HS-27A (cell line): ENCODE data around the gene SPIN2B.
"Not testable (repeated sequence)": the region's sequence is repeated elsewhere in the genome, so short reads cannot be mapped to it uniquely, and the experiment has no call there.

ENCODE experiments used
- DNase-seq: peaks from one replicate; pipeline ENCODE4 v3.0.0-alpha.2; 2012; ENCODE audit warnings: low read depth, missing footprints

SPIN2B gene

DNA sequence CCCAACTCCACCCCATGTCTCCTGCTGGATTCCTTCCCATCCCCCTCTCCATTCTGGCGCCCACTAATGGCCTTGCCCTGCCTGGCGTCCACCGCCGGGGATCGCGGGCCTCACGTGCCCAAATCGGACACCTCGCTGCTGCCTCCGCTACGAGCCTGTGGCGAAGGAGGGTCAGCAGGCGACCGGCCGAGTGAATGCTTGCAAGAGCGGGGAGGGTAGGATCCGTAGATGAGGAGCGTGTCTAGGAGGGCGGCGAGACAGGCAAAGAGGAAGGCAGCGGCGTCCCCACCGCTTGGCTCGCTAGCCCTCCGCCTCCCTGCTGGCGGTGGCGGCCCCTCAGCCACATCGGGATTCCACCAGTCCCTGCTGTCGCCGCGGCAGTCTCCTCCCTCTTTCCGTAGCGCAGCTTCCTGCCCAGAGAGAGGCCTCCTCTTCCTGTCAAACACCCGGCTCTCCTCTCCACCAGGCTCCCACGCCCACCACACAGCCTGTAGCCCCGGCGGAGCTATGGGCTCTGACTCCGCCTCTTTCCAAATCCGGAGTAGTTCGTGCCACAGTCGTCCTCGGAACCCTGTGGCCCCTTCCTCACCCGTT, at the start of gene SPIN2B:
Gene SPIN2B, minus strand, starts transcription at position 387 of the 594 bp plus-strand sequence.
- peak; percentile 61 for DNase-seq

DNA sequence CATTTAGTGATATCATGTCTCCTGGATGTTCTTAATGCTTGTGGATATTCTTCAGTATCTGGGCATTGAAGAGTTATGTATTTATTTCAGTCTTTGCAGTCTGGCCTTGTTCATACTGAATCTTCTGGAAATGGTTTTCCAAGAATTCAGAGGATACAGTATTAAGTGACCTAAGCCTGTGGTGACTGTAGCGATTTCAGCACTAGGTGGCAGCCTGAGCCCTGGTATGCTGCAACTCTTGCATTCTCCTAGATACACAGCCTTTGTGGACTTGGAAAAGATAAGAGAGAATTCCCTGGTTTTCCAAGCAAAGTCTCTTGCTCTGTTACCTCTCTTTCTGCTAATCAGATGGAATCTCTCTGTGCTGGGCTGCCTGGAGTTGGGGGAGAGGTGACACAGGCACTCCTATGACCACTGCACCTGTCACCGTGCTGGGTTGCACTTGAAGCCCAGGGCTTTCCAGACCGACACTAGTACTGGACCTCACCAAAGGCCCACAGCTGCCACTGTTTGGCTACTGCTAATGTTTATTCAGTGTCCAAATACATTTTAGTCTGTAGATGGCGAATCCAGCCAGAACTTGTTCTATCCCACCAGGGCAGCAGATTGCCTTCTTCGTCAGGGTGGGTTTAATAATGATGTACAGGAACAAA, 35.2 kb upstream of the SPIN2B start:
- DNase-seq: no peak

DNA sequence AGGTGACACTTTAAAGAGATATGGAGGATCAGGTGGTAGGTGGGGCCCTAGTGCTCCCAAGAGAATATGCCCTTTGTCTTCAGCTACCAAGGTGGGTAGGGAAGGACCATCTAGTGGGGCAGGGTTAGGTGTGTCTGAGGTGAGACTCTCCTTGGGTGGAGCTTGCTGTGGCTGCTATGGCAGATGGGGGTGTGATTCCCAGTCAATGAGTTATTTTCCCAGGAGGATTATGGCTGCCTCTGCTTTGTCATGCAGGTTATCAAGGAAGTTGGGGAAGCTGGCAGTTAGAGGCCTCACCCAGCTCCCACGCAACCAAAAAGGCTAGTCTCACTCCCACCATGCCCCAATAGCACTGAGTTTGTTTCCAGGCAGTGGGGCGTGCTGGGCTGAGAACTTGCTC, 33.8 kb upstream of the SPIN2B start:
- no peak for DNase-seq

DNA sequence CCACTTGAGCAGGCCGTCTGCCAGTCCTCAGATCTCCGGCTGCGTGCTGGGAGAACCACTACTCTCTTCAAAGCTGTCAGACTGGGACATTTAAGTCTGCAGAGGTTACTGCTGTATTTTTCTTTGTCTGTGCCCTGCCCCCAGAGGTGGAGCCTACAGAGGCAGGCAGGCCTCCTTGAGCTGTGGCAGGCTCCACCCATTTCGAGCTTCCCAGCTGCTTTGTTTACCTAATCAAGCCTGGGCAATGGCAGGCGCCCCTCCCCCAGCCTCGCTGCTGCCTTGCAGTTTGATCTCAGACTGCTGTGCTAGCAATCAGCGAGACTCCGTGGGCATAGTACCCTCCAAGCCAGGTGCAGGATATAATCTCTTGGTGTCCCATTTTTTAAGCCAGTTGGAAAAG, 30.9 kb upstream of the SPIN2B start:
- DNase-seq: not testable (repeated sequence)

DNA sequence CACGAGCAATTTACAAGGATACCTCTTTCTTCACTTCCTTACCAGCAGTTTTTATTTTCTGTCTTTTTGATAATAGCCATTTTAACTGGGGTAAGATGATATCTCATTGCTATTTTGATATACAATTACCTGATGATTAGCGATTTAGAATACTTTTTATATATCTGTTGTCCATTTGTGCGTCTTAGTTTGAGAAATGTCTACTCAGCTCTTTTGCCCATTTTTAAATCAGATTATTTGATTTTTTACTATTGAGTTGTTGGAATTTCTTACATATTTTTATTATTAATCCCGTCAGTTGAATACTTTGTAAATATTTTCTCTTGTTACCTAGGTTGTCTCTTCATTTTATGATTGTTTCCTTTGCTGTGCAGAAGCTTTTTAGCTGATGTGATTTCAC, 17.3 kb upstream of the SPIN2B start:
- no peak for DNase-seq

DNA sequence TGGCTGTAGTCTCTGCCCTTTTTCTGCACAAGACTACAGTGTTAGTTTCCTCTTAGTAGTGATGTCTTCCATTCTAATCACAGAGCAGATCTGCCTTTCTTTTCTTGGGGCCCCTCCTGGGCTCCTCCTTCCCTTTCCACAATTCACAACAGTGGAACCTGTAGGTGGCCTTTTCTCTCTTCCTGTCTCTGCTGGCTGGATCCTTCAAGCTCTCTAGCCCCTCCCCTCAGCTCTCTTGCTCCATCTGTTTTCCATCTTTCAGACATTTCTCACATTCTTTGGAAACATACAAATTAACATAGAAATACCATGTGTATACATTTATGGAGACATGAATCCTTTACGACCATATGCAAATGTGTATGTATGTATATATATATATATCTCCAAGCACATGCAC, 16.2 kb upstream of the SPIN2B start:
- no peak for DNase-seq

DNA sequence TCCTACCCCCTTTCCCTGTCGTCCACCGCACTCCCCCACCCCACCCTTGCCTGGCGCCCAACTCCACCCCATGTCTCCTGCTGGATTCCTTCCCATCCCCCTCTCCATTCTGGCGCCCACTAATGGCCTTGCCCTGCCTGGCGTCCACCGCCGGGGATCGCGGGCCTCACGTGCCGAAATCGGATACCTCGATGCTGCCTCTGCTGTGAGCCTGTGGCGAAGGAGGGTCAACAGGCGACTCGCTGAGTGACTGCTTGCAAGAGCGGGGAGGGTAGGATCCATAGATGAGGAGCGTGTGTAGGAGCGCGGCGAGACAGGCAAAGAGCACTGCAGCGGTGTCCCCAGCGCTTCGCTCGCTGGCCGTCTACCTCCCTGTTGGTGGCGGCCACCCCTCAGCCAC, 15.7 kb upstream of the SPIN2B start, which contains the start of gene SPIN2A:
Gene SPIN2A, minus strand, starts transcription at position 325 of the 400 bp plus-strand sequence. CDS start 800 bp downstream, outside the sequence.
- DNase-seq: not testable (repeated sequence)

DNA sequence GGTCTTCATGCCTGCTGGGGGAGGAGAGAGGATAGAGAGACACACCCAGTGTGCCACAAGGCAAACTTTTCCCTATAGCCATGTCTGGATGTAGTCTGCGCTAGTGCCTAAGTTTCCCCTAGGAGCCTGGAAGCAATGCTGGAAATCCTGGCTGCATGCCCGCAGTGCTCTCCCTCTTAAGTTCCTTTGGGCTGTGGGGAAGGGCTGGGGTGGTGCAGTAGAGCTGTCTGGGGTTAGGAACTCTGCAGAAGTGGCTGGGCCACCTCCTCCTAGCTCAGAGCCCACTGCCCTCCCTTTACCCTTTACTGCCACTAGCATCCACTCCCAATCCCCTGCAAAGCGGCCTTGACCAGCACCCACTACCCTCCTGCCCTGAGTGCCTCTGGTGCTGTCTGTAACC, 15.2 kb upstream of the SPIN2B start:
- not testable (repeated sequence) for DNase-seq

DNA sequence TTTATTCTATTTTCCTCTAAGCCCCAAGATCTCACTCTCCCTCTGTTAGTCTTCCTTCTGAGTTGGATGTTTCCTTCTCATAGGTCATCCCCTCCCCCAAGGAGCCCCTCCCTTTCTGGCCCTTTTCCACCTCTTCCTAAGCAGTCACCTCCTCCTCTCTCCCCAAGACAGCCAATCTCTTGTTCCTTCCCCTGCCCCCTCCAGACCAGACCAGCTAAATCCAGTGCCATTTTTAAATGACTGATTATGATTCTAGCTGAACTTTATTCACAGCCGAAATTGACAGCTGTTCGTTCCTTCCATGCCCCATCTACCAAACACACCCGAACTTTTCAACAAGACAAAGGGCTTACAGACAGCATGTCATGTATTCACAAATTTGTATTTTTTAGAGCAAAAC, 13.9 kb upstream of the SPIN2B start:
- no peak for DNase-seq

DNA sequence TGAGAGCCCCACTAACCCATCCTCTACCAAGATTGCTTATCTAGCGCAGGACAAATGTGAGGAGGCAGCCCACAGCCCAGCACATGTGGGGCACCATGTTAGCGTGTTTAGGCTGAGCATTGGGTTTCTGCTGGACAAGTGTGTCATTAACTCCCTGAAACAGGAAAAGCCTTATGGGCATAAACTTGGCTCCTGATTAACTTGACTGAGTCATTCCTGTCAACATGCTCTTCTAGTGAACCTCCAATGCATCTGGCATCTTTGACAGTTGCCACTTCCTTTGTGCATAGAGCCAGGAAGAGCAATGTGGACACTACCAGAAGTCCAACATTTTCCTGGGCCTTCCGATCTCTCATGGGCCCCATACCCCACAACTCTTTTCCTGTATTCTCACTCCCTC, 13.4 kb upstream of the SPIN2B start:
- DNase-seq: no peak

DNA sequence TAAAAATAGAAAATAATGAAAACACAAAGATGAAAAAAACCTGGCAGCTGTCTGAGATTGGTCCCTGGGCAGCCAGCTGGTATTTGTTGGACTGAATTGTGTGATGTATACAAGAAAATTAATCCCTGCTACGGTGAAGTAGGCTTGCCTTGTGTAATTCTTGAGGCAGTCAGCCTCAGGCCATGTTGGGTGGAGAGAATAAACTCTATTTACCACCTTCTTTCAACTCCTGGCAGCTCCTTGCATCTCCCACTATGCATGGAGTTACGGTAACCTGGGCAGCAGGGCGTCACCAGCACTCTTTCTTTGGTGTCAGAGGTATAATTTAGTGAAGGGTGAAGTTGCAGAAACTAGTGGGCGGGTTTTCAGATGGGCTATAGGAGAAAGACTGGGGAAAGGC, 12.4 kb upstream of the SPIN2B start:
- DNase-seq: no peak

DNA sequence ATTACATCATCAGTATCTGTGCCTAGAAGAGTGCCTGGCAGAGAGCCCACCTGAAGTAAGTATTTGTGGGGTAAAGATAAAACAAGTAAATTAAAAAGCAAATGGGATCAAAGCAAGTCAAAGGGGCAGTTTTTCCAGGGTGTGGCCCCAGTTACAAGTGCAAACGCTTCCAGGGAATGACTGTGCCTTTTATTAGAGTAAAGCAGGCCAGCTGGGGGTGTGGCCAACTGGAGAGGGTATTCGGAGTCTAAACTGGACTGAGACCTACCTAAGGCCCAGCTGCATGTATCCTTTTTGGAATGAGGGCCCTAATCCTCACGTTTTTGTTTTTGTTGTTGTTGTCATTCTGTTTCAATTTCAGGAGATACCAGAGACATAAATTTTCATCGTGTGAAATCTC, 11.9 kb upstream of the SPIN2B start:
- DNase-seq: not testable (repeated sequence)

DNA sequence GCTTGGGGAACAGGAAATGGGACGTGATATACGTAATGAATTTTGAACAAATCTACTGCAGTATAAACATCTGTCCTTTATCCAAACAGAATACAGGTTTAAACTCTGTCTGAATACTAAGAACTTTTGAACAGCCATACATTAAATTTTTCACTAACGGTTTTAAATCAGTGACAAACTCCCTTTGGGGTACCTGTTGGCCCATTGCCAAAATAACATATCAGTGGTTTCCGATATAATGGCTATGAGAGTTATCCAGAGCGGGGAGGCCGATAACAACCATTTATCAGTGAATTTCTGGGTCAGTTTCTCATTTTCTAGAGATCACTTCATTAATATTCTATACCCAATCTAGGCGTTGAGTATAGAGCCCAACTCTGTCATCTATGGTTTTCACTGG, 10.7 kb upstream of the SPIN2B start:
- no peak for DNase-seq

DNA sequence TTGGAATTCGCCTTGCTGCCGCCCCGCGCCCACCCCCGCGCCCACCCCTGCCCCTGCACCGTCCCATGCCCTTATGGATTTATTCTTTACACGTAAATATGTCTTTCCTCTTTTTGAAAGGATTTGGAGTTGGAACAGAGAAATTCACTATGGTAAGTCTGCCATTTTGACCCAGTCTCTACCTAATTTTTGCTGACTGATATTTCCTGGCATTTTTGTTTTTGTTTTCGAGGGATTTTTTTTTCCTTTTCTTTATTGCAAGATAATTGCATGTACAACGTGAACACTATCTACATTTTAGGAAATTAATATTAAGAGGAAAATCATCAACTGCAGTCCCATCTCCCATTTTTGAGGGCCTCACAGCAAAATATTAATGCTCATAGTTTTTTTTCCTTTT, 468 bp upstream of the SPIN2B start:
- no peak for DNase-seq

DNA sequence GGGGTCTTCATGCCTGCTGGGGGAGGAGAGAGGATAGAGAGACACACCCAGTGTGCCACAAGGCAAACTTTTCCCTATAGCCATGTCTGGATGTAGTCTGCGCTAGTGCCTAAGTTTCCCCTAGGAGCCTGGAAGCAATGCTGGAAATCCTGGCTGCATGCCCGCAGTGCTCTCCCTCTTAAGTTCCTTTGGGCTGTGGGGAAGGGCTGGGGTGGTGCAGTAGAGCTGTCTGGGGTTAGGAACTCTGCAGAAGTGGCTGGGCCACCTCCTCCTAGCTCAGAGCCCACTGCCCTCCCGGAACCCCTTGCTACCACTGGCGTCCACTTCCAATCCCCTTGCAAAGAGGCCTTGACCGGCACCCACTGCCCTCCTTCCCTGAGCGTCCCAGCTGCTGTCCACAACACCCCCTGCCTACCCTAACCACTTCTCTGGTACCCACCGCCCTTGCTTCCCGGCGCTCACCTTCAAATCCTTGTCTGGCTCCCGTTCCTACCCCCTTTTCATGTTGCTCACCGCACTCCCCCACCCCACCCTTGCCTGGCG, 658 bp downstream of the SPIN2B start:
- DNase-seq: peak; percentile 1

DNA sequence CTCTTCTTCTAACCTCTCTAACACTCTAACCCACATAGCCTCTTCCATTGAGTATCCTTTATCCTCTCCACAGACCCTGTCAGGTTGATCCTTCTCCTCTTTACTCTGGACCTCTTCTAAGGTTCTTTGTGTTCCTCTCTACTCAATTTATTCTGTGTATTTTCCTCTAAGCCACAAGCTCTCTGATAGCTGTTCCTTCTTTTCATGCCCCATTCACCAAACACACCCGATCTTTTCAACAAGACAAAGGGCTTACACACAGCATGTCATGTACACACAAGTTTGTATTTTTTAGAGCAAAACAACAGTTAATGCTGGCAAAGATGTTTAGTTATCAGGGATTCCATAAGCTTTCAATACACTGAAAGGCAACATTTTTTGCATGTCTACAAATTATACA, 1.9 kb downstream of the SPIN2B start:
- DNase-seq: no peak

DNA sequence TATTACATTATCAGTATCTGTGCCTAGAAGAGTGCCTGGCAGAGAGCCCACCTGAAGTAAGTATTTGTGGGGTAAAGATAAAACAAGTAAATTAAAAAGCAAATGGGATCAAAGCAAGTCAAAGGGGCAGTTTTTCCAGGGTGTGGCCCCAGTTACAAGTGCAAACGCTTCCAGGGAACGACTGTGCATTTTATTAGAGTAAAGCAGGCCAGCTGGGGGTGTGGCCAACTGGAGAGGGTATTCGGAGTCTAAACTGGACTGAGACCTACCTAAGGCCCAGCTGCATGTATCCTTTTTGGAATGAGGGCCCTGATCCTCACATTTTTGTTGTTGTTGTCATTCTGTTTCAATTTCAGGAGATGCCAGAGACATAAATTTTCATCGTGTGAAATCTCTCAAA, 3.8 kb downstream of the SPIN2B start:
- not testable (repeated sequence) for DNase-seq

DNA sequence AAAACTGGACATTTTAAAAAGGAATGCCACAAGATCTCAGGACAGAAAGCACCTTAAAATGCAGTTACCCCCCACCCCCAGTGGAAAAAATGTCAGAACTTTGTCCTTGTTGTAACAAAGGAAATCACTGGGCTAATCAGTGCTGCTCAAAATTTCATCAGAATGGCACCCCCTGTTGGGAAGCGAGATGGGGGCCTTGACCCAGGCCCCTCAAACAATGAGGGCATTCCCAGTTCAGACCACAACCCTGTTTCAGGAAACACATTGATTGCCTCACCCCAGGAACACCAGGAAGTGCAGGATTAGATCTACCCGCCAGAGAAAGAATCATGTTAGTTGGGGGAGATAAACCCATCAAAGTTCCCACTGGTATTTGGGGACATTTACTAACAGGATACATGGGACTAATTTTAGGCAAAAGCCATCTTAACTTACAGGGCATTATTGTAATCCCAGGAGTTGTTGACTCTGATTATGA, 16.4 kb downstream of the SPIN2B start:
- no peak for DNase-seq

DNA sequence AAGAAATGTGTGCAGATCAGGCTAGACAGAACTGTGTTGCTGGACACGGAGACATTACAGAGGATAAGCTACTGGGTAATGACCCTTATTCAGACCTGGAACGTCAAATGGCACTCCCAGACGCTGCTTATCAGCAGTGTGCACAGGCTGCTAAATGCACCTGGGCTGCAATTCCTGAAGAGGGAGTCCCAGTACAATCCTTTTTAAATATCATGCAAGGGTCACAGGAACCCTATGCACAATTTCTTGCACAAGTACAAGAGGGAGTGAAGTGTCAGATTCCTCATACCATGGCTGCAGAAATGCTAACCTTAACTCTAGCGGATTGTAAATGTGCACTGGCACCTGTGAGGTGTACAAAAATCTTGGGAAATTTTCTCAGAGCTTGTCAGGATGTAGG, 16.9 kb downstream of the SPIN2B start:
- no peak for DNase-seq

DNA sequence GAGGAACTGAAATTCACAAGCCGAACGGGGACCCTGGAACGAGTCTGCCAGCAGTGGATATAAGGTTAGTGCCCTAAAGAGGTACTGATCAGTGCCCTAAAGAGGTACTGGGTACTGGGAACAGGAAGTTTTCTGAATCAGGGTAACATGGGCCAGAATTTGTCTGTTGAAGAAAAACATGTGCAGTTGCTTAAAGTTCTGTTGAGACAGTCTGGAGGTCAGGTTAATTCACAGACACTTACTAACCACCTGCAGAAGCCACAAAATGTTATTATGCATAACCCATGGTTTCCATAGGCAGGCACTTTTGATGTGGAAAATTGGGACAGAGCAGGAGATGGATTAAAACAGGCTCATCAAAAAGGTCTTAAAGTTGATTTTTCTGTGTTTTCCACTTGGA, 17.9 kb downstream of the SPIN2B start:
- DNase-seq: no peak

DNA sequence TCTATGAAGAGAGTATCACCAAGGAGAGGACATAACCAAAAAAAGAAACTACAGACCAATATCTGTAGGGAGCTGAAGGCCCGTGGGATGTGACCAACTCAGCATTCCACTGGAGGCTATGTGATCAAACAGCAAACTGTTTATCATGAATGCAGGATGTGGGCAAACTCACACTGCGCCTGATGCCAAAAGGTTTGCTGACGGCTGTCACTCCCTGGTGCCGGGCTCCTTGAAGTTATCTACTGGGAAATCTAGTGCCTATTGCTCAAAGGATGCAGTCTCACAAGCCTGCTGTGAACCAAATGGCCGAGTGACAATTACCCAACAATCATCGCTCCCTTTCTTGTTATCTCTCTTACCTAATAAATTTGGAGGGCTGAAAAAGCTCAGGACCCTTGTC, 18.4 kb downstream of the SPIN2B start:
- DNase-seq: not testable (repeated sequence)

DNA sequence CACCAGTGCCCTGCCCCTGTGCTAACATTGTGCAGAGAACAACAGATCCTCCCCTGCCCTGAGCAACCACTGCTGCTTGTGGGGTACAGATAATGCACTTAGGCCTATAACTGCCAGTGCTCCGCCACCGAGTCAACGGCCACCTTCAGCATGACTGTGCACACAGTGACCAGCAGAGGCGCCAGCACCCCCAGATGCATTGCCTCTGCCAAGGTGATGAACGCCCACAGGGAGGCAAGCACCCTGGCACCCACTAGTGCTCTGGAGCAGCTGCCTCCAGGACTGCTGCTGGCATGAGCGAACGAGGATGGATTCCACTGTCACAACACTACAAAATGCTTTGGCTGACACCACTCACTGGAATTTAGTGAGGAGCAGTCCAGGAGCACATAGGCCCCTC, 38.2 kb downstream of the SPIN2B start:
- DNase-seq: no peak

DNA sequence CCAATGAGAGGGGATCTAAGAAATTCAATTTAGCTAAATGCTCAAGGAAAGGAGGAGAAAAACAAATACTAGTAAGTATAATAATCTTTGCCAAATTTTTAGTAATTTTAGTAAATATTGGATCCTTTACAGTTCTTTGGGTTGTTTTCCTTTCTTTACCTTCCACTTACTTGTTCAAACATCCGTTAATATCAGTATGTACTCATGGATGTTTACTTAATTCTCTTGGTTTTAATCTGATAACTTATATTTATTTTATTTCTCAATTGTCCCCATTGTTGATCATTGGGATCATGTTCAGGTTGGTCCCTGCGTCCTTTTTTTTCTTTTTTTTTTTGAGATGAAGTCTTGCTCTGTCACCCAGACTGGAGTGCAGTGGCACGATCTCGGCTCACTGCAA, 46.9 kb downstream of the SPIN2B start:
- no peak for DNase-seq
